GM12878 (cell line): ENCODE results near the gene SV2A. TPM values are rescaled to one million over a fixed set of nuclear protein-coding genes. Genes with fewer than 3 reads are reported as not detected.

Source experiments
- ATAC-seq: fragments of 200-7000 bp; cut with Tn5 transposase; 3 replicates; pipeline ENCODE4 v1.9.1; 2020; ENCODE audit warnings: mild to moderate bottlenecking, moderate library complexity
- BruUV-seq: library from RNA; stranded (reverse); fragments of 400-500 nt; replicated peaks from 2 replicates; lab custom pipeline; 2021; lab: Mats Ljungman, UMichigan
- CTCF ChIA-PET: fragments of 300-600 bp; sonication (Branson Sonifier 250); formaldehyde crosslinking; extraction: SDS; loops from one replicate; lab custom pipeline; 2021; ENCODE audit warnings: inconsistent platforms; lab: Yijun Ruan, JAX
- POLR2A ChIA-PET: fragments of 350-600 bp; formaldehyde crosslinking; extraction: SDS; loops from one replicate; lab custom pipeline; 2021; ENCODE audit warnings: inconsistent platforms; lab: Charles Lee
- RAD21 ChIA-PET: fragments of 300-600 bp; sonication (Branson Sonifier 250); formaldehyde crosslinking; loops from one replicate; lab custom pipeline; 2023; ENCODE audit warnings: antibody characterized with exemption; ENCODE audit not compliant: unreplicated experiment; lab: Charles Lee
- SMC1A ChIA-PET: fragments of 300-600 bp; sonication (Branson Sonifier 250); formaldehyde crosslinking; loops from one replicate; lab custom pipeline; 2023; ENCODE audit not compliant: unreplicated experiment, uncharacterized antibody; lab: Charles Lee
- DNase-seq: peaks from one replicate; pipeline ENCODE4 v3.0.0-alpha.2; 2011; ENCODE audit warnings: low read depth, low spot score
- FAIRE-seq: peaks from 3 replicates; lab custom pipeline; 2011; peaks lifted over from hg19 to GRCh38; lab: Jason Lieb, UNC
- H2AFZ ChIP-seq: 2 replicates; pipeline ENCODE4 v1.6.0; 2011; ENCODE audit warnings: low read depth, low read length, control low read depth; ENCODE audit not compliant: control insufficient read depth
- H3K27ac ChIP-seq: 2 replicates; pipeline ENCODE4 v1.5.1; 2011; ENCODE audit warnings: control low read depth; ENCODE audit not compliant: control insufficient read depth, insufficient read depth
- H3K27me3 ChIP-seq, 2 experiments: replicated peaks in 1 of 2; 2 replicates each; pipeline versions ENCODE4 v1.6.0 to v1.6.1; 2011; ENCODE audit warnings: low read length in 1 of 2; ENCODE audit not compliant: control insufficient read depth in 2 of 2, insufficient read depth in 2 of 2
- H3K36me3 ChIP-seq, 2 experiments: 2 replicates each; pipeline ENCODE4 v1.5.1; 2011; ENCODE audit warnings: low read length in 1 of 2; ENCODE audit not compliant: control insufficient read depth in 2 of 2, insufficient read depth in 2 of 2
- H3K4me1 ChIP-seq: 2 replicates; pipeline ENCODE4 v1.6.1; 2011; ENCODE audit warnings: mild to moderate bottlenecking, low read length, moderate library complexity, mixed read lengths; ENCODE audit not compliant: control insufficient read depth, insufficient read depth
- H3K4me2 ChIP-seq: 2 replicates; pipeline ENCODE4 v1.6.0; 2011; ENCODE audit warnings: control low read depth; ENCODE audit not compliant: control insufficient read depth, insufficient read depth
- H3K4me3 ChIP-seq: fragments of 200-600 bp; sonication (generic); 2 replicates; pipeline ENCODE4 v1.5.1; 2016
- H3K79me2 ChIP-seq: 2 replicates; pipeline ENCODE4 v1.6.0; 2011; ENCODE audit warnings: low read length; ENCODE audit not compliant: control insufficient read depth, insufficient read depth
- H3K9ac ChIP-seq: 2 replicates; pipeline ENCODE4 v1.8.0; 2011; ENCODE audit warnings: low read length, control low read depth, mixed read lengths; ENCODE audit not compliant: control insufficient read depth, insufficient read depth
- H3K9me3 ChIP-seq: replicated peaks from 3 replicates; pipeline ENCODE4 v1.5.1; 2011; ENCODE audit warnings: mild to moderate bottlenecking, low read length; ENCODE audit not compliant: control insufficient read depth, insufficient read depth
- H4K20me1 ChIP-seq: 2 replicates; pipeline ENCODE4 v1.6.0; 2011; ENCODE audit not compliant: control insufficient read depth, insufficient read depth
- CEBPB ChIP-seq, 2 experiments: fragments of 150-350 bp in 1 of 2; IDR thresholded peaks; 2 replicates each; pipeline ENCODE4 v1.6.1; 2012 to 2014; ENCODE audit warnings: low read depth in 2 of 2, low read length in 2 of 2, borderline replicate concordance in 1 of 2, inconsistent platforms in 1 of 2
- CHD2 ChIP-seq: IDR thresholded peaks from 2 replicates; pipeline ENCODE4 v1.6.1; 2011; ENCODE audit warnings: low read depth, low read length, improper control_type of control experiment, borderline replicate concordance
- EGR1 ChIP-seq, 2 experiments: IDR thresholded peaks; 1 replicate in 1 of 2; 2 replicates in 1 of 2; pipeline ENCODE4 v1.6.1; 2011 to 2012; ENCODE audit warnings: low read depth in 2 of 2, low read length in 2 of 2, borderline replicate concordance in 1 of 2, mild to moderate bottlenecking in 1 of 2, moderate library complexity in 1 of 2
- EZH2 ChIP-seq: IDR thresholded peaks from 2 replicates; pipeline ENCODE4 v1.6.1; 2012; ENCODE audit warnings: low read depth, mild to moderate bottlenecking, control low read depth, inconsistent platforms, low read length, borderline replicate concordance; ENCODE audit not compliant: control insufficient read depth
- FOS ChIP-seq: IDR thresholded peaks from 3 replicates; pipeline ENCODE4 v1.6.1; 2011; ENCODE audit warnings: borderline replicate concordance; ENCODE audit not compliant: insufficient read length; ENCODE audit errors: extremely low read depth
- FOXK2 ChIP-seq: fragments of 450-650 bp; IDR thresholded peaks from 2 replicates; pipeline ENCODE4 v1.6.1; 2017; ENCODE audit warnings: mild to moderate bottlenecking, moderate library complexity
- IKZF1 ChIP-seq: fragments of 450-650 bp; conservative IDR thresholded peaks from 2 replicates; pipeline ENCODE4 v1.6.1; 2017; ENCODE audit warnings: antibody characterized with exemption, mild to moderate bottlenecking
- JUND ChIP-seq: IDR thresholded peaks from 2 replicates; pipeline ENCODE4 v1.6.1; 2012; ENCODE audit warnings: low read depth, mild to moderate bottlenecking, low read length, improper control_type of control experiment, moderate library complexity
- RCOR1 ChIP-seq: conservative IDR thresholded peaks from 2 replicates; pipeline ENCODE4 v1.6.1; 2012; ENCODE audit warnings: low read depth, low read length, improper control_type of control experiment
- RFX5 ChIP-seq: IDR thresholded peaks from 2 replicates; pipeline ENCODE4 v1.6.1; 2011; ENCODE audit warnings: low read depth, low read length, improper control_type of control experiment
- SMARCA5 ChIP-seq: fragments of 450-650 bp; IDR thresholded peaks from 2 replicates; pipeline ENCODE4 v1.6.1; 2017; ENCODE audit warnings: mild to moderate bottlenecking
- SREBF2 ChIP-seq: IDR thresholded peaks from 2 replicates; pipeline ENCODE4 v1.6.1; 2012; ENCODE audit warnings: mild to moderate bottlenecking, low read length
- TCF12 ChIP-seq: IDR thresholded peaks from 2 replicates; pipeline ENCODE4 v1.6.1; 2011; ENCODE audit warnings: low read depth, mild to moderate bottlenecking, low read length
- ZNF207 ChIP-seq: fragments of 450-650 bp; IDR thresholded peaks from 2 replicates; pipeline ENCODE4 v1.6.1; 2014; ENCODE audit warnings: antibody characterized with exemption, mild to moderate bottlenecking, borderline replicate concordance
- ZZZ3 ChIP-seq: IDR thresholded peaks from 2 replicates; pipeline ENCODE4 v1.6.1; 2011; ENCODE audit warnings: low read depth; ENCODE audit not compliant: control insufficient read depth, insufficient read length
- WGBS: methylation state at CpG from one replicate; pipeline ENCODE4 v1.1.6; 2016; ENCODE audit warnings: low lambda C conversion rate; ENCODE audit not compliant: insufficient replicate concordance, insufficient coverage; ENCODE audit errors: missing lambda C conversion rate; 5-methylcytosine and 5-hydroxymethylcytosine counted together
- in situ Hi-C: fragments of 300-500 bp; cut with MboI; formaldehyde crosslinking; loops from 9 replicates; pipeline ENCODE4 v1.14.3; 2018; ENCODE audit warnings: mixed read lengths
- intact Hi-C: fragments of 100-400 bp; cut with micrococcal nuclease; formaldehyde crosslinking; loops from one replicate; pipeline ENCODE4 v1.14.2; 2022; ENCODE audit not compliant: unreplicated experiment
- polyA plus RNA-seq, 11 experiments: library from polyadenylated mRNA; depleted of rRNA in 4 of 11; unstranded in 6 of 11; stranded (reverse) in 5 of 11; fragments of >200 nt; fragmentation: Nextera tagmentation in 4 of 11; fragmentation: Illumina TruSeq in 1 of 11; extraction: Ambion mirVana in 4 of 11; extraction: Trizol in 1 of 11; gene quantifications; 1 replicate in 1 of 11; 2 replicates in 10 of 11; pipeline versions ENCODE4 v1.2.1 to v1.2.3, GENCODE V29; 2011 to 2016; ENCODE audit warnings: inconsistent platforms in 2 of 11, missing spikeins in 2 of 11, low read depth in 1 of 11
- total RNA-seq, 4 experiments: library from RNA; depleted of rRNA in 3 of 4; stranded (reverse); fragments of >200 nt in 3 of 4; fragmentation: Illumina TruSeq in 1 of 4; extraction: Trizol in 1 of 4; gene quantifications; 2 replicates each; pipeline versions ENCODE4 v1.2.1 to v1.2.3, GENCODE V29; 2013 to 2021
- TF ChIP-seq, protein P1 (sequence below): fragments of 450-650 bp; IDR thresholded peaks from 2 replicates; pipeline ENCODE4 v1.6.1; 2017; ENCODE audit warnings: low read depth, mild to moderate bottlenecking, moderate library complexity
- TF ChIP-seq, protein P2 (sequence below): IDR thresholded peaks from 2 replicates; pipeline ENCODE4 v1.6.1; 2012; ENCODE audit warnings: low read depth, low read length, improper control_type of control experiment
- TF ChIP-seq, protein P3 (sequence below): IDR thresholded peaks from 2 replicates; pipeline ENCODE4 v1.6.1; 2011; ENCODE audit warnings: borderline replicate concordance, low read depth, mild to moderate bottlenecking, moderate library complexity, mixed read lengths, low read length; ENCODE audit not compliant: insufficient read depth; ENCODE audit errors: extremely low read length
- TF ChIP-seq, protein P4 (sequence below): IDR thresholded peaks from 2 replicates; pipeline ENCODE4 v1.6.1; 2011; ENCODE audit warnings: low read depth, mild to moderate bottlenecking, low read length, moderate library complexity, borderline replicate concordance; ENCODE audit errors: extremely low read depth

Gene SV2A
- total and polyA plus RNA-seq, 10 of the 15 experiments (the other 5 are each of a cell fraction or from before 2014, with no cell fraction given): 0.39 to 11.6 (median 5.4) TPM

- in situ Hi-C loops (no loop called here), intact Hi-C loops (loop anchor here (1.0 kb wide), 1 partner anchor 11 kb away; no protein-coding TSS in a partner anchor)
- ChIA-PET SMC1A (no interaction called here), RAD21 (interaction anchor here (1.2 kb wide), 1 partner anchor 287 kb away, joined by 4 read pairs; no protein-coding TSS in a partner anchor), POLR2A (interaction anchor here (0.5 kb wide), 1 partner anchor 687 kb away, joined by 5 read pairs; no protein-coding TSS in a partner anchor), CTCF (interaction anchor here (1.0 kb wide), 1 partner anchor 12 kb away, joined by 5 read pairs; a partner anchor contains a TSS)
- H3K27ac ChIP-seq: peak within 1 kb of the TSS; percentile 80
- TSS peak; percentile 92 for BruUV-seq
- 28% methylated on average over 65 of the region's 65 CpGs for WGBS
- FAIRE-seq: peak; percentile 100
- ATAC-seq: peak; percentile 100
- H3K9ac ChIP-seq: peak within 1 kb of the TSS; percentile 78
- peak within 1 kb of the TSS; percentile 76 for H3K4me3 ChIP-seq
- H3K27me3 ChIP-seq: no peaks in the 10 kb centered on the region
- no peaks in the 10 kb centered on the region for H4K20me1 ChIP-seq
- peaks cover 4% of the 10 kb centered on the region for H3K79me2 ChIP-seq
- peak within 1 kb of the TSS; percentile 98 for H2AFZ ChIP-seq
- H3K4me2 ChIP-seq: peak within 1 kb of the TSS; percentile 98
- H3K4me1 ChIP-seq: peaks cover 6% of the 10 kb centered on the region; the same call in 1 of the 2 replicates
- H3K36me3 ChIP-seq: no peaks in the 10 kb centered on the region
- H3K9me3 ChIP-seq: no peaks in the 10 kb centered on the region
- peak; percentile 67 for DNase-seq
- TF ChIP-seq SMARCA5: no peak
- no peak for TF ChIP-seq SREBF2
- TF ChIP-seq FOXK2: 0 out of 2 replicates have a peak, but pooled peaks have one; percentile 10
- TF ChIP-seq ZNF207: peak; percentile 86; the same call in 1 of the 2 replicates
- TF ChIP-seq, protein P1, sequence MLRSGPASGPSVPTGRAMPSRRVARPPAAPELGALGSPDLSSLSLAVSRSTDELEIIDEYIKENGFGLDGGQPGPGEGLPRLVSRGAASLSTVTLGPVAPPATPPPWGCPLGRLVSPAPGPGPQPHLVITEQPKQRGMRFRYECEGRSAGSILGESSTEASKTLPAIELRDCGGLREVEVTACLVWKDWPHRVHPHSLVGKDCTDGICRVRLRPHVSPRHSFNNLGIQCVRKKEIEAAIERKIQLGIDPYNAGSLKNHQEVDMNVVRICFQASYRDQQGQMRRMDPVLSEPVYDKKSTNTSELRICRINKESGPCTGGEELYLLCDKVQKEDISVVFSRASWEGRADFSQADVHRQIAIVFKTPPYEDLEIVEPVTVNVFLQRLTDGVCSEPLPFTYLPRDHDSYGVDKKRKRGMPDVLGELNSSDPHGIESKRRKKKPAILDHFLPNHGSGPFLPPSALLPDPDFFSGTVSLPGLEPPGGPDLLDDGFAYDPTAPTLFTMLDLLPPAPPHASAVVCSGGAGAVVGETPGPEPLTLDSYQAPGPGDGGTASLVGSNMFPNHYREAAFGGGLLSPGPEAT: peak; percentile 75
- TF ChIP-seq CHD2: peak; percentile 68
- no peak for TF ChIP-seq ZZZ3
- TF ChIP-seq EZH2: no peak
- TF ChIP-seq RCOR1: no peak
- no peak for TF ChIP-seq EGR1 (IDR thresholded peaks at IDR 0.05; ENCODE audit: borderline replicate concordance in 1 of 2, low read depth in 2 of 2, low read length in 2 of 2)
- TF ChIP-seq, protein P2, sequence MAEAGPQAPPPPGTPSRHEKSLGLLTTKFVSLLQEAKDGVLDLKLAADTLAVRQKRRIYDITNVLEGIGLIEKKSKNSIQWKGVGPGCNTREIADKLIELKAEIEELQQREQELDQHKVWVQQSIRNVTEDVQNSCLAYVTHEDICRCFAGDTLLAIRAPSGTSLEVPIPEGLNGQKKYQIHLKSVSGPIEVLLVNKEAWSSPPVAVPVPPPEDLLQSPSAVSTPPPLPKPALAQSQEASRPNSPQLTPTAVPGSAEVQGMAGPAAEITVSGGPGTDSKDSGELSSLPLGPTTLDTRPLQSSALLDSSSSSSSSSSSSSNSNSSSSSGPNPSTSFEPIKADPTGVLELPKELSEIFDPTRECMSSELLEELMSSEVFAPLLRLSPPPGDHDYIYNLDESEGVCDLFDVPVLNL: peak; percentile 39; the same call in 1 of the 2 replicates
- TF ChIP-seq, protein P3, sequence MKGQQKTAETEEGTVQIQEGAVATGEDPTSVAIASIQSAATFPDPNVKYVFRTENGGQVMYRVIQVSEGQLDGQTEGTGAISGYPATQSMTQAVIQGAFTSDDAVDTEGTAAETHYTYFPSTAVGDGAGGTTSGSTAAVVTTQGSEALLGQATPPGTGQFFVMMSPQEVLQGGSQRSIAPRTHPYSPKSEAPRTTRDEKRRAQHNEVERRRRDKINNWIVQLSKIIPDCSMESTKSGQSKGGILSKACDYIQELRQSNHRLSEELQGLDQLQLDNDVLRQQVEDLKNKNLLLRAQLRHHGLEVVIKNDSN: peak; percentile 98
- TF ChIP-seq CEBPB (IDR thresholded peaks at IDR 0.05; ENCODE audit: borderline replicate concordance in 1 of 2, low read depth in 2 of 2, low read length in 2 of 2): no peak
- no peak for TF ChIP-seq RFX5
- TF ChIP-seq FOS: no peak
- no peak for TF ChIP-seq TCF12
- TF ChIP-seq JUND: no peak
- TF ChIP-seq IKZF1: peak; percentile 99
- TF ChIP-seq, protein P4, sequence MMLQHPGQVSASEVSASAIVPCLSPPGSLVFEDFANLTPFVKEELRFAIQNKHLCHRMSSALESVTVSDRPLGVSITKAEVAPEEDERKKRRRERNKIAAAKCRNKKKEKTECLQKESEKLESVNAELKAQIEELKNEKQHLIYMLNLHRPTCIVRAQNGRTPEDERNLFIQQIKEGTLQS: peak; percentile 98
Observed at GRCh38 chr1:149899460-149900284, 18.0 kb downstream of the SV2A start, which contains the start of gene BOLA1. Gene BOLA1, plus strand, starts transcription at chr1:149899568. Its CDS starts 492 bp downstream, at chr1:149900060.
